Gastrocnemius medialis (tissue), 4 donors: ENCODE measurements around the gene GADD45B. TPM values are rescaled to one million over a fixed set of nuclear protein-coding genes. Genes with fewer than 3 reads are reported as not detected.

Experiments used
- ATAC-seq, 2 donors: fragments of 150-250 bp; one replicate each; pipeline ENCODE4 v1.9.1; 2016
- DNase-seq, 2 donors: peaks; one replicate each; pipeline ENCODE4 v3.0.0-alpha.2; 2019
- H3K27ac ChIP-seq, 4 donors: fragments of 200-600 bp; sonication (generic); 1 replicate in 1 of 4; 2 replicates in 3 of 4; pipeline ENCODE4 v1.5.1; 2016 to 2018; ENCODE audit warnings: mild to moderate bottlenecking in 2 of 4, moderate library complexity in 1 of 4
- H3K27me3 ChIP-seq, 3 donors: fragments of 200-600 bp; sonication (generic) in 2 of 3; 1 replicate in 1 of 3; 2 replicates in 2 of 3; pipeline versions ENCODE4 v1.5.1 to v1.6.0; 2016 to 2019; ENCODE audit warnings: mild to moderate bottlenecking in 1 of 3, moderate library complexity in 1 of 3
- H3K36me3 ChIP-seq, 2 donors: fragments of 200-600 bp; sonication (generic) in 1 of 2; one replicate each; pipeline ENCODE4 v1.5.1; 2017 to 2018
- H3K4me1 ChIP-seq, 2 donors: fragments of 200-600 bp; sonication (generic) in 1 of 2; one replicate each; pipeline ENCODE4 v1.5.1; 2016 to 2017; ENCODE audit warnings: mild to moderate bottlenecking in 2 of 2
- H3K4me3 ChIP-seq, 4 donors: fragments of 200-600 bp; sonication (generic) in 3 of 4; 1 replicate in 1 of 4; 2 replicates in 3 of 4; pipeline ENCODE4 v1.5.1; 2016 to 2019; ENCODE audit warnings: mild to moderate bottlenecking in 2 of 4
- H3K9me3 ChIP-seq, 3 donors: fragments of 200-600 bp; sonication (generic) in 2 of 3; 1 replicate in 1 of 3; 2 replicates in 2 of 3; pipeline ENCODE4 v1.5.1; 2016 to 2019
- POLR2A ChIP-seq, 2 donors: fragments of 450-650 bp; IDR thresholded peaks; one replicate each; pipeline ENCODE4 v1.6.1; 2017; ENCODE audit warnings: antibody characterized with exemption in 2 of 2, mild to moderate bottlenecking in 2 of 2, moderate library complexity in 2 of 2
- in situ Hi-C, 4 donors: fragments of 200-750 bp; cut with MboI; loops; one replicate each; pipeline versions ENCODE4 v1.15.0 to v1.8.0; 2017; ENCODE audit warnings: low sequenced_read_pairs in 4 of 4
- intact Hi-C: fragments of 100-400 bp; cut with DNase I; formaldehyde crosslinking; loops from one replicate; pipeline ENCODE4 v1.15.1; 2023; ENCODE audit warnings: low total_unique reads
- total RNA-seq, 4 donors: library from RNA; depleted of rRNA; stranded (reverse); fragments of >200 nt; gene quantifications; one replicate each; pipeline versions ENCODE4 v1.1.0 to v1.2.3, GENCODE V29; 2016
- TF ChIP-seq, protein P1 (sequence below), 5 experiments: fragments of 450-650 bp in 3 of 5; fragments of 200-600 bp in 2 of 5; sonication (generic) in 2 of 5; IDR thresholded peaks in 4 of 5; conservative IDR thresholded peaks in 1 of 5; 1 replicate in 4 of 5; 2 replicates in 1 of 5; pipeline ENCODE4 v1.5.1; 2016 to 2019; ENCODE audit warnings: antibody characterized with exemption in 5 of 5, mild to moderate bottlenecking in 3 of 5, moderate library complexity in 3 of 5

The GADD45B gene
- total RNA-seq, 4 donors from 2014 or later, result 32.2 to 48.7 (median 41.7) TPM

DNA sequence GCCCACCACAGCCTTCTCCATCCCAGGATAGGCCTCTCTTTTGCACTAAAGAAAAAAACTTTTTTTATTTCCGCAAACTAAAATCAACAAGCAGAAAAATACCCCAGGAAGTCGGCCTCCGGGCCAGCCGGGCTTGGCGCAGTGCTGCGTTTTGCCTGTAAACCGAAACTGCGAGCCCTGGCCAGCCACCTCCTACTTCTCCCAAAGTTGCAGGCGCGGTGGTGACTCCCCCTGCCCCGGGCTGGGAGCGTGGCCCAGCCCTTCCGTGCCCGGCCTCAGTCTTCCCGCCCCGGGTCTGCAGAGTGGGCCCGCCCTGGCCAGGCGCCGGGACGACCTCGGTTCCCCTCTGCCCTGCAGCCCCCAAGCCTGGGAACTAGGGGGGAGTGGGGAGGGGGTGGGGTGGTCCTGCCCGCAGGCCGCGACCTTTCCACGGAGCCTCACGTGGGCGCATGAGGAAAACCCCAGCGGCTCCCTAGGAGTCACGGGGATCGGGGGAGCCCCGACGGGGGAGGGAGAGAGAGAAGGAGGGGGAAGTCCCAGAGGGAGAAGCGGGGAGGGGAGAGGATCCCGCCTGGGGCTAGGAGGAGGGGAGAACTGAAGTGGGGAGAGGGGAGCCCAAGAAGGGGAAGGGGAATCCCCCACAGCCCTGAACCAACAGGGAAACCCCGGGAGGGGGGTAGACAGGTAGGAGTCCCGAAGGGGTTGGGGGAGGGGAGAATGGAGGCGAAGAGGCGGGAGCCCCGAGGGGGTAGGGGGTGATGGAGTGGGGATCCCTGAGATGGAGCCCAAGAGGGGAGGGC lies 3.0 kb downstream of the GADD45B start:
- Histone ChIP-seq H3K27me3 (no peaks in the 10 kb centered on the region), H3K36me3 (no peaks in the 10 kb centered on the region), H3K9me3 (no peaks in the 10 kb centered on the region), H3K4me3 (peak overlapping the region; percentile 66 to 92 (median 84)), H3K4me1 (peaks cover 21 to 42% of the 10 kb centered on the region in 2 donors), H3K27ac (peak overlapping the region; percentile 81 to 98 (median 90))
- intact Hi-C loops (no loop called here), in situ Hi-C loops (loop anchor here in 3 of 4 donors (5.0 to 10.0 kb wide), 5 partner anchors 63 to 136 kb away; no protein-coding TSS in a partner anchor)
- ATAC-seq (peak in 1 of 2 donors; percentile 17), DNase-seq (peak; percentile 57 to 67)
- TF ChIP-seq, protein P1, sequence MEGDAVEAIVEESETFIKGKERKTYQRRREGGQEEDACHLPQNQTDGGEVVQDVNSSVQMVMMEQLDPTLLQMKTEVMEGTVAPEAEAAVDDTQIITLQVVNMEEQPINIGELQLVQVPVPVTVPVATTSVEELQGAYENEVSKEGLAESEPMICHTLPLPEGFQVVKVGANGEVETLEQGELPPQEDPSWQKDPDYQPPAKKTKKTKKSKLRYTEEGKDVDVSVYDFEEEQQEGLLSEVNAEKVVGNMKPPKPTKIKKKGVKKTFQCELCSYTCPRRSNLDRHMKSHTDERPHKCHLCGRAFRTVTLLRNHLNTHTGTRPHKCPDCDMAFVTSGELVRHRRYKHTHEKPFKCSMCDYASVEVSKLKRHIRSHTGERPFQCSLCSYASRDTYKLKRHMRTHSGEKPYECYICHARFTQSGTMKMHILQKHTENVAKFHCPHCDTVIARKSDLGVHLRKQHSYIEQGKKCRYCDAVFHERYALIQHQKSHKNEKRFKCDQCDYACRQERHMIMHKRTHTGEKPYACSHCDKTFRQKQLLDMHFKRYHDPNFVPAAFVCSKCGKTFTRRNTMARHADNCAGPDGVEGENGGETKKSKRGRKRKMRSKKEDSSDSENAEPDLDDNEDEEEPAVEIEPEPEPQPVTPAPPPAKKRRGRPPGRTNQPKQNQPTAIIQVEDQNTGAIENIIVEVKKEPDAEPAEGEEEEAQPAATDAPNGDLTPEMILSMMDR (IDR thresholded peaks at IDR 0.05 in 4 of 5, conservative IDR thresholded peaks at IDR 0.05 in 1 of 5), result no peak
- TF ChIP-seq POLR2A (IDR thresholded peaks at IDR 0.05), result peak in 1 of 2 donors; percentile 15

DNA sequence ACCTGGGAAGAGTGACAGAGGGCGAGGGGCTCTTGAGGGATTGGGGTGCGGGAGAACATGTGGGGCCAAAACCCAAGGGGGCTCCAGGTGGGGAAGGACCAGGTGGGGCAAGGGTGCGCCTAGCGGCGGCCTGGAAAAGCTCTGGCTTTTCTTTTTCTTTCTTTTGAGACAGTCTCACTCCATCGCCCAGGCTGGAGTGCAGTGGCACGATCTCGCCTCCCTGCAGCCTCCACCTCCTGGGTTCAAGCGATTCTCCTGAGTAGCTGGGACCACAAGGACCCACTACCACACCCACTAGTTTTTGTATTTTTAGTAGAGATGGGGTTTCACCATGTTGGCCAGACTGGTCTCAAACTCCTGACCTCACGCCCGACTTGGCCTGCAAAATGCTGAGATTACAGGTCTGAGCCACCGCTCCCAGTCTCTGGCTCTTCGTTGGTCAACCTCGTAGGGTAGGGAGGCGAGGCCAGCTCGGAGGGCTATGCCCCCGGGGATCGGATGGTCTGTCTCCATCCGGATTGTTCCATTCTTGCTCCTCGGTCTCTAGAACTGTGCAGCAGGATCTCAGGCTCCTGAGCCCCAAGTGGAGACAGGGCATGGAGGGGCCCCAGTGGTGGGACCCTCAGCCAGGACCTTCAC lies 3.7 kb downstream of the GADD45B start:
- Histone ChIP-seq H3K27ac (peak overlapping the region in 1 of 4 donors; percentile 98), H3K27me3 (no peaks in the 10 kb centered on the region), H3K36me3 (no peaks in the 10 kb centered on the region), H3K9me3 (no peaks in the 10 kb centered on the region), H3K4me1 (peaks cover 21 to 41% of the 10 kb centered on the region in 2 donors), H3K4me3 (no peak overlapping the region)
- in situ Hi-C loops (loop anchor here in 3 of 4 donors (5.0 to 10.0 kb wide), 5 partner anchors 63 to 135 kb away; no protein-coding TSS in a partner anchor), intact Hi-C loops (no loop called here)
- no peak for DNase-seq
- ATAC-seq, result no peak
- TF ChIP-seq, protein P1 (IDR thresholded peaks at IDR 0.05 in 4 of 5, conservative IDR thresholded peaks at IDR 0.05 in 1 of 5), result no peak
- no peak for TF ChIP-seq POLR2A (IDR thresholded peaks at IDR 0.05)

DNA sequence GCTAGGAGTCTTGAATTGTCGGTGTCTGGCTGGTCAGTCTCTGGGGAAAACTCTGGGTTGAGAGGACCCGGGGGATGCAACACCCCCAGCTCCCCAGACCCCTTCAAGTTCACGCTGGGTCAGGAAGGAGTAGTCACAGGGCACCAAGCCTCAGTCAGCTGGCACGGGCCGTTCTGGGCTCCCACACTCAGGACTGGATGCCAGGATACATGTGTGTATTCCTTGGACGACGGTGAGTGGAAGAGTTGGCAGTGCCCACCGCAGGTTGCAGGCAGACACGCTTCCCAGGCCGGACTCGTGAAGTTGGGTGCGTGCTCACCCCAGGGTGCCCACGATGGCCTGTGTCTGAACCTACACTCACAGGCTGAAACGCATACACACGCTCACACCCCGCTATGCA lies 5.5 kb downstream of the GADD45B start:
- no peak for ATAC-seq
- no peak overlapping the region for H3K27ac ChIP-seq
- DNase-seq, result no peak
- in situ Hi-C loops, result no loop called here
- no peak for TF ChIP-seq POLR2A (IDR thresholded peaks at IDR 0.05)
- TF ChIP-seq, protein P1 (IDR thresholded peaks at IDR 0.05 in 4 of 5, conservative IDR thresholded peaks at IDR 0.05 in 1 of 5), result no peak
- H3K4me1 ChIP-seq, result peaks cover 21 to 29% of the 10 kb centered on the region in 2 donors
- no peaks in the 10 kb centered on the region for H3K9me3 ChIP-seq
- no peaks in the 10 kb centered on the region for H3K36me3 ChIP-seq
- intact Hi-C loops, result no loop called here
- no peak overlapping the region for H3K4me3 ChIP-seq
- no peaks in the 10 kb centered on the region for H3K27me3 ChIP-seq

DNA sequence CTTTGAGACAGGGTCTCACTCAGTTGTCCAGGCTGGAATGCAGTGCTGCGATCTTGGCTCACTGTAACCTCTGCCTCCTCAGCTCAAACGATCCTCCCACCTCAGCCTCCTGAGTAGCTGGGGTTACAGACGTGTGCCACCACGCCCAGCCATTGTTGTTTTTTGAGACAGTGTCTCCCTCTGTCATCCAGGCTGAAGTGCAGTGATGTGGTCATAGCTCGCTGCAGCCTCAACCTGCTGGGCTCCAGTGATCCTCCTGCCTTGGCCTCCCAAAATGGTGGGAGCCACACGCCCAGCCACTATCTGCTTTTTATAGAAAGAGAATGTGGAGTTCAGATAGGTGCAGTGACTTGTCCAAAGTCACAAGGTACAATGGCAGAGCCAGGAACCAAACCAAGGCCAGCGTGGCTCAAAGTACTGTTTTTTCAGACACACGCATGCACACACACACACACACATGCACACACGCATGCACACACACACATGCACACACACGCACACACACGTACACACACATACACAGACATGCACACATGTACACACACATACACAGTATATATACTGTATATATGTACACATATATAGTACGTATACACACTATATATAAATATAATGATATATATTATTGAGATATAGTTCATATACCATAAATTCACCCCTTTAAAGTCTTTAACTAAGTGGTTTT lies 6.6 kb downstream of the GADD45B start:
- H3K4me3 ChIP-seq, result no peak overlapping the region
- in situ Hi-C loops, result no loop called here
- intact Hi-C loops, result no loop called here
- no peak for TF ChIP-seq POLR2A (IDR thresholded peaks at IDR 0.05)
- TF ChIP-seq, protein P1 (IDR thresholded peaks at IDR 0.05 in 4 of 5, conservative IDR thresholded peaks at IDR 0.05 in 1 of 5), result no peak
- no peaks in the 10 kb centered on the region for H3K9me3 ChIP-seq
- DNase-seq (no peak), ATAC-seq (no peak)
- H3K36me3 ChIP-seq, result no peaks in the 10 kb centered on the region
- peaks cover 15 to 19% of the 10 kb centered on the region in 2 donors for H3K4me1 ChIP-seq
- H3K27me3 ChIP-seq, result no peaks in the 10 kb centered on the region
- no peak overlapping the region for H3K27ac ChIP-seq
